Measurements from ENCODE around the gene FUT8.

Gene FUT8

DNA sequence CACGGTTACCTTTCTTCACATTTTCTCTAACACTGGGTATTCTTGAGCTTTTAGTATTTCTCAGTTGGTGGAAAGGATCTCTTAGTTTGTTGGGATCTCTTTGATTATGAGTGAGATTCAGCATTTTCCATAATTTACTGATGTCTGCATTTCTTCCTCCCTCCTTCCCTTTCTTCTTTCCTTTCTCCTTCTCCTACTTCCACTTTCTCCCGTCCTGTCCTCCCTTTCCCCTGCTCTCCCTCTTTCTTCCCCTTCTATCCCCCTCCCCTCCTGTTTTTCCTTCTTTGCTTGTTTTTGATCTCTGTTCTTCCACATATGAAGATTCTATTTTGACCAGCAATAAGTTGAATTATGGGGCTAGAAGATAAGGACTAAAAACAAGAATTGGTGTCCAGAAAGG is 66.9 kb downstream of the FUT8 start:
- no peak overlapping the region for H2AFZ ChIP-seq (ENCODE audit: low read length)
- H3K23ac ChIP-seq (ENCODE audit: low read depth, low read length, poor library complexity) = no peak overlapping the region
- H3K27me3 ChIP-seq (ENCODE audit: control insufficient read depth in 3 of 3, insufficient read depth in 3 of 3, low read depth in 1 of 3, low read length in 3 of 3) = no peaks in the 10 kb centered on the region
- DNase-seq (ENCODE audit: low spot score) = no peak
- peaks cover 8 to 17% of the 10 kb centered on the region in 2 donors for H3K4me1 ChIP-seq (ENCODE audit: control insufficient read depth in 2 of 2, insufficient read depth in 1 of 2, low read depth in 1 of 2, low read length in 2 of 2)
- no peak overlapping the region for H4K8ac ChIP-seq (ENCODE audit: low read depth, low read length)
- H3K4me2 ChIP-seq (ENCODE audit: insufficient read depth, low read length, poor library complexity, severe bottlenecking) = no peak overlapping the region
- no peak overlapping the region for H3K9ac ChIP-seq (ENCODE audit: low read depth, low read length, poor library complexity)
- H4K91ac ChIP-seq (ENCODE audit: low read depth, low read length, poor library complexity) = no peak overlapping the region
- no peak overlapping the region for H2BK15ac ChIP-seq (ENCODE audit: low read length)
- H3K4me3 ChIP-seq (ENCODE audit: low read length in 2 of 2) = no peak overlapping the region
- H3K4ac ChIP-seq (ENCODE audit: low read length) = no peak overlapping the region
- H3K27ac ChIP-seq (replicated peaks; ENCODE audit: low read length) = no peak overlapping the region
- H2AK5ac ChIP-seq (ENCODE audit: low read depth, low read length) = no peak overlapping the region
- no peak overlapping the region for H3K14ac ChIP-seq (ENCODE audit: low read length)
- peaks cover 1% of the 10 kb centered on the region for H3K79me1 ChIP-seq (ENCODE audit: low read depth, low read length)
- no peaks in the 10 kb centered on the region for H3K9me3 ChIP-seq (replicated peaks in 1 of 2; ENCODE audit: control insufficient read depth in 2 of 2, insufficient read depth in 1 of 2, low read depth in 1 of 2, low read length in 2 of 2)
- H3K18ac ChIP-seq (ENCODE audit: low read length) = no peak overlapping the region
- H2BK12ac ChIP-seq (ENCODE audit: low read length) = no peak overlapping the region
- no peak overlapping the region for H2BK5ac ChIP-seq (ENCODE audit: low read length)
- WGBS, 2 donors (ENCODE audit: extremely low coverage in 2 of 2, insufficient read length in 2 of 2, insufficient replicate concordance in 1 of 2) = no CpG with 5 or more reads among the region's 2 CpGs
- no peak overlapping the region for H2BK120ac ChIP-seq (ENCODE audit: low read depth, low read length)
- H3K36me3 ChIP-seq (replicated peaks in 1 of 2; ENCODE audit: control insufficient read depth in 2 of 2, insufficient read depth in 2 of 2, low read length in 2 of 2) = no peaks in the 10 kb centered on the region

DNA sequence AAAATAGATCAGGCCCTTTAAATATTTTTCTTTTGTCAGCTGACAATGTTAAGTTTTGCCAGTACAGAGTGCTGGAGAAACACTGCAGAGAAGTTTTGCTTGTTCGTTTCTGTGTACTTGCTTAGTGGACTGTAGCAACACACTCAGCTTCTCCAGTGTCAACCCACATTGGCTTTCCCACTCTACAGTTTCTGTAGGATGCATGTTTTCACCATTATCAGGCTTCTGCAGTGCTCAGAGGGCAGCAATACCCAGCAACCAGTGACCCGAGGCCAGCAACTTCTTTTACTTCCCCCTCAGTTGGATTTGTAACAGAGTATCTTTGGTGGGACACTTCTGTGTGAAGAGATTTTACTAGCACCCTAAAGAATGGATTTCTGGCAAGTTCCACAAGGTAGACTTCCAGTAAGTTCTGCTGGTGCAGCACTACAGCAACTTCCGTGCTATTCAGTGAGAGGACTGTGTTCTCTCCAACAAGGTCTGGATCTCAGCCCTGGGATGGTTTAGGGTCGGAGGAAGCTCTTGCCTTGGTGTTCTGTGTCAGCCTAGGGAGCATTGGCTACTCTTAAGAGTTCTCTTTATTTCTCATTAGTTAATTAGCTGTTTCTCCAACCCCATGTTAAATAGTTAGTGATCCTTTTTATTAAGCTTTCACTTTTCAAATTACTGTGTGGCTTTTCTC is 70.4 kb downstream of the FUT8 start:
- DNase-seq (ENCODE audit: low spot score) = no peak
- no peaks in the 10 kb centered on the region for H3K79me1 ChIP-seq (ENCODE audit: low read depth, low read length)
- no peaks in the 10 kb centered on the region for H3K27me3 ChIP-seq (ENCODE audit: control insufficient read depth in 3 of 3, insufficient read depth in 3 of 3, low read depth in 1 of 3, low read length in 3 of 3)
- peak overlapping the region; percentile 82 for H2BK5ac ChIP-seq (ENCODE audit: low read length)
- no peak overlapping the region for H4K91ac ChIP-seq (ENCODE audit: low read depth, low read length, poor library complexity)
- no peak overlapping the region for H2BK15ac ChIP-seq (ENCODE audit: low read length)
- no peak overlapping the region for H3K4me3 ChIP-seq (ENCODE audit: low read length in 2 of 2)
- H3K4ac ChIP-seq (ENCODE audit: low read length) = no peak overlapping the region
- no peak overlapping the region for H3K4me2 ChIP-seq (ENCODE audit: insufficient read depth, low read length, poor library complexity, severe bottlenecking)
- no peak overlapping the region for H2AK5ac ChIP-seq (ENCODE audit: low read depth, low read length)
- H4K8ac ChIP-seq (ENCODE audit: low read depth, low read length) = no peak overlapping the region
- H2AFZ ChIP-seq (ENCODE audit: low read length) = peak overlapping the region; percentile 39
- no peak overlapping the region for H3K14ac ChIP-seq (ENCODE audit: low read length)
- H3K18ac ChIP-seq (ENCODE audit: low read length) = peak overlapping the region; percentile 87
- peak overlapping the region; percentile 73 for H3K27ac ChIP-seq (replicated peaks; ENCODE audit: low read length)
- no peaks in the 10 kb centered on the region for H3K9me3 ChIP-seq (replicated peaks in 1 of 2; ENCODE audit: control insufficient read depth in 2 of 2, insufficient read depth in 1 of 2, low read depth in 1 of 2, low read length in 2 of 2)
- no peak overlapping the region for H3K23ac ChIP-seq (ENCODE audit: low read depth, low read length, poor library complexity)
- H3K4me1 ChIP-seq (ENCODE audit: control insufficient read depth in 2 of 2, insufficient read depth in 1 of 2, low read depth in 1 of 2, low read length in 2 of 2) = peaks cover 12% of the 10 kb centered on the region in 2 donors
- WGBS, 2 donors (ENCODE audit: extremely low coverage in 2 of 2, insufficient read length in 2 of 2, insufficient replicate concordance in 1 of 2) = no CpG with 5 or more reads among the region's 4 CpGs
- H2BK12ac ChIP-seq (ENCODE audit: low read length) = no peak overlapping the region
- no peaks in the 10 kb centered on the region for H3K36me3 ChIP-seq (replicated peaks in 1 of 2; ENCODE audit: control insufficient read depth in 2 of 2, insufficient read depth in 2 of 2, low read length in 2 of 2)
- H3K9ac ChIP-seq (ENCODE audit: low read depth, low read length, poor library complexity) = no peak overlapping the region
- H2BK120ac ChIP-seq (ENCODE audit: low read depth, low read length) = no peak overlapping the region

DNA sequence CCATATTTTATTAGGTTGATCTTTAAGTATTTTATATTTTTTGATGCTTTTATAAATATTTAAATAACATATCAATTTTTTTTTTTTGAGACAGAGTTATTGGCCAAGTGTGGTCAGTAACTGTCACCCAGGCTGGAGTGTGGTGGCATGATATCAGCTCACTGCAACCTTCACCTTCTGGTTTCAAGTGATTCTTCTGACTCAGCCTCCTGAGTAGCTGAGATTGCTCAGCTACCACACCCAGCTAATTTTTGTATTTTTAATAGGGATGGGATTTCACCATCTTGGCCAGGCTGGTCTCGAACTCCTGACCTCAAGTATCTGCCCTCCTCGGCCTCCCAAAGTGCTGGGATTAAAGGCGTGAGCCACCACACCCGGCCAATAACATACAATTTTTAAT is 71.1 kb downstream of the FUT8 start:
- Histone ChIP-seq H3K4ac (ENCODE audit: low read length) (no peak overlapping the region), H2BK120ac (ENCODE audit: low read depth, low read length) (no peak overlapping the region), H3K27ac (replicated peaks; ENCODE audit: low read length) (no peak overlapping the region), H4K91ac (ENCODE audit: low read depth, low read length, poor library complexity) (no peak overlapping the region), H3K9me3 (replicated peaks in 1 of 2; ENCODE audit: control insufficient read depth in 2 of 2, insufficient read depth in 1 of 2, low read depth in 1 of 2, low read length in 2 of 2) (no peaks in the 10 kb centered on the region), H2AFZ (ENCODE audit: low read length) (no peak overlapping the region), H3K18ac (ENCODE audit: low read length) (no peak overlapping the region), H3K36me3 (replicated peaks in 1 of 2; ENCODE audit: control insufficient read depth in 2 of 2, insufficient read depth in 2 of 2, low read length in 2 of 2) (no peaks in the 10 kb centered on the region), H2BK12ac (ENCODE audit: low read length) (no peak overlapping the region), H3K23ac (ENCODE audit: low read depth, low read length, poor library complexity) (no peak overlapping the region), H3K79me1 (ENCODE audit: low read depth, low read length) (no peaks in the 10 kb centered on the region), H3K27me3 (ENCODE audit: control insufficient read depth in 3 of 3, insufficient read depth in 3 of 3, low read depth in 1 of 3, low read length in 3 of 3) (no peaks in the 10 kb centered on the region), H2AK5ac (ENCODE audit: low read depth, low read length) (no peak overlapping the region), H4K8ac (ENCODE audit: low read depth, low read length) (no peak overlapping the region), H3K14ac (ENCODE audit: low read length) (no peak overlapping the region), H3K4me2 (ENCODE audit: insufficient read depth, low read length, poor library complexity, severe bottlenecking) (no peak overlapping the region), H2BK5ac (ENCODE audit: low read length) (no peak overlapping the region), H3K4me3 (ENCODE audit: low read length in 2 of 2) (no peak overlapping the region), H2BK15ac (ENCODE audit: low read length) (no peak overlapping the region), H3K4me1 (ENCODE audit: control insufficient read depth in 2 of 2, insufficient read depth in 1 of 2, low read depth in 1 of 2, low read length in 2 of 2) (peaks cover 10% of the 10 kb centered on the region in 2 donors), H3K9ac (ENCODE audit: low read depth, low read length, poor library complexity) (no peak overlapping the region)
- WGBS, 2 donors (ENCODE audit: extremely low coverage in 2 of 2, insufficient read length in 2 of 2, insufficient replicate concordance in 1 of 2) = no CpG with 5 or more reads among the region's 4 CpGs
- DNase-seq (ENCODE audit: low spot score) = no peak

DNA sequence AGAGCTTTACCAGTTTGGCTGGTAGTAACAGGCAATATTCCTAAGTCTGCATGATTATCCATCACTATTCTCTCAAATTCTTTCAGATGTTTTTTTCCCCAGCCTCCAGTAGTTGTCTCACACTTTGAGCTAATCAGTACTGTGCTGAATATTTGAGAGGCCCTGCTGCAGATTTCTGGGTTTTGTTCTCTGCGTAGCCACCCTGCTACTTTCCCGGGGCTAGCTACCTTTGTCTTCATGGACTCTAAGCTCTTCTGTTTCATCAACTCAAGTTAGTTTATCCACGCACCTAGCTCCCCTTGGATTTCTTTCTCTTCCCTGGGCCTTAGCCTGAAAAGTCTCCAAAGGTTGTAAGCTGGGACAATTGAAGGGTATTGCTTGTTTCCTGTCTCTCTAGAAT is 73.0 kb downstream of the FUT8 start:
- no CpG with 5 or more reads among the region's 3 CpGs for WGBS, 2 donors (ENCODE audit: extremely low coverage in 2 of 2, insufficient read length in 2 of 2, insufficient replicate concordance in 1 of 2)

More for the DNA sequence above, 73.0 kb downstream of the FUT8 start:
- peak overlapping the region; percentile 85 for H2AFZ ChIP-seq (ENCODE audit: low read length)
- H3K4me2 ChIP-seq (ENCODE audit: insufficient read depth, low read length, poor library complexity, severe bottlenecking) = no peak overlapping the region
- H2BK15ac ChIP-seq (ENCODE audit: low read length) = no peak overlapping the region
- H2BK5ac ChIP-seq (ENCODE audit: low read length) = no peak overlapping the region
- no peaks in the 10 kb centered on the region for H3K9me3 ChIP-seq (replicated peaks in 1 of 2; ENCODE audit: control insufficient read depth in 2 of 2, insufficient read depth in 1 of 2, low read depth in 1 of 2, low read length in 2 of 2)
- no peaks in the 10 kb centered on the region for H3K36me3 ChIP-seq (replicated peaks in 1 of 2; ENCODE audit: control insufficient read depth in 2 of 2, insufficient read depth in 2 of 2, low read length in 2 of 2)
- no peak overlapping the region for H2BK120ac ChIP-seq (ENCODE audit: low read depth, low read length)
- no peak overlapping the region for H3K14ac ChIP-seq (ENCODE audit: low read length)
- H2BK12ac ChIP-seq (ENCODE audit: low read length) = no peak overlapping the region
- no peak overlapping the region for H4K8ac ChIP-seq (ENCODE audit: low read depth, low read length)
- peaks cover 8 to 10% of the 10 kb centered on the region in 2 donors for H3K4me1 ChIP-seq (ENCODE audit: control insufficient read depth in 2 of 2, insufficient read depth in 1 of 2, low read depth in 1 of 2, low read length in 2 of 2)
- H3K27ac ChIP-seq (replicated peaks; ENCODE audit: low read length) = peak overlapping the region; percentile 83
- H3K18ac ChIP-seq (ENCODE audit: low read length) = no peak overlapping the region
- no peak overlapping the region for H2AK5ac ChIP-seq (ENCODE audit: low read depth, low read length)
- no peaks in the 10 kb centered on the region for H3K79me1 ChIP-seq (ENCODE audit: low read depth, low read length)
- H3K4me3 ChIP-seq (ENCODE audit: low read length in 2 of 2) = no peak overlapping the region
- no peak overlapping the region for H4K91ac ChIP-seq (ENCODE audit: low read depth, low read length, poor library complexity)
- H3K4ac ChIP-seq (ENCODE audit: low read length) = no peak overlapping the region
- H3K23ac ChIP-seq (ENCODE audit: low read depth, low read length, poor library complexity) = no peak overlapping the region
- no peaks in the 10 kb centered on the region for H3K27me3 ChIP-seq (ENCODE audit: control insufficient read depth in 3 of 3, insufficient read depth in 3 of 3, low read depth in 1 of 3, low read length in 3 of 3)
- peak; percentile 38 for DNase-seq (ENCODE audit: low spot score)
- no peak overlapping the region for H3K9ac ChIP-seq (ENCODE audit: low read depth, low read length, poor library complexity)

All from neuronal stem cell (in vitro differentiated cells).